Neural cell (in vitro differentiated cells): ENCODE results near the gene TRMU. TPM values are rescaled to one million over a fixed set of nuclear protein-coding genes. Genes with fewer than 3 reads are reported as not detected.
"Not testable (repeated sequence)": the region's sequence is repeated elsewhere in the genome, so short reads cannot be mapped to it uniquely, and the experiment has no call there.

Source experiments
- H2AFZ ChIP-seq: fragments of 200-600, 300-800 bp; sonication (generic), shearing (Covaris generic); 2 replicates; pipeline ENCODE4 v1.6.0; 2014; ENCODE audit warnings: low read depth, mild to moderate bottlenecking, antibody characterized with exemption, low read length, moderate library complexity
- H3F3A ChIP-seq: fragments of 200-600 bp; shearing (Covaris generic); 2 replicates; pipeline ENCODE4 v1.6.1; 2016; ENCODE audit warnings: mild to moderate bottlenecking, moderate library complexity, mixed read lengths, antibody characterized with exemption, low read length; ENCODE audit not compliant: insufficient read depth, poor library complexity, severe bottlenecking
- H3K27ac ChIP-seq: fragments of 200-600, 300-800 bp; sonication (generic), shearing (Covaris generic); 2 replicates; pipeline ENCODE4 v1.5.1; 2014; ENCODE audit warnings: mild to moderate bottlenecking, low read length, moderate library complexity
- H3K27me3 ChIP-seq: fragments of 300-800, 200-600 bp; sonication (generic), shearing (Covaris generic); 2 replicates; pipeline ENCODE4 v1.6.0; 2014; ENCODE audit warnings: mild to moderate bottlenecking, low read depth, low read length, moderate library complexity; ENCODE audit not compliant: insufficient read depth
- H3K36me3 ChIP-seq: fragments of 300-800, 200-600 bp; sonication (generic), shearing (Covaris generic); 2 replicates; pipeline ENCODE4 v1.5.1; 2014; ENCODE audit warnings: mild to moderate bottlenecking, antibody characterized with exemption, low read length, moderate library complexity; ENCODE audit not compliant: insufficient read depth
- H3K4me2 ChIP-seq: fragments of 300-800, 200-600 bp; sonication (generic), shearing (Covaris generic); 2 replicates; pipeline ENCODE4 v1.6.0; 2014; ENCODE audit warnings: mild to moderate bottlenecking, low read length
- H3K4me3 ChIP-seq: fragments of 300-800, 200-600 bp; sonication (generic), shearing (Covaris generic); 2 replicates; pipeline ENCODE4 v1.5.1; 2014; ENCODE audit warnings: mild to moderate bottlenecking, low read length, moderate library complexity
- H3K79me2 ChIP-seq: fragments of 200-600 bp; shearing (Covaris generic); replicated peaks from 2 replicates; pipeline ENCODE4 v1.6.0; 2014; ENCODE audit warnings: mild to moderate bottlenecking, low read length, moderate library complexity; ENCODE audit not compliant: insufficient read depth
- H3K9ac ChIP-seq: fragments of 300-800, 200-600 bp; sonication (generic), shearing (Covaris generic); 2 replicates; pipeline ENCODE4 v1.6.1; 2016; ENCODE audit warnings: mild to moderate bottlenecking, low read length, mixed read lengths
- H3K9me2 ChIP-seq: fragments of 200-600 bp; shearing (Covaris generic); 2 replicates; pipeline ENCODE4 v1.6.1; 2016; ENCODE audit warnings: mild to moderate bottlenecking, low read length, mixed read lengths; ENCODE audit not compliant: insufficient read depth
- H3K9me3 ChIP-seq: fragments of 200-600, 300-800 bp; sonication (generic), shearing (Covaris generic); 2 replicates; pipeline ENCODE4 v1.6.1; 2016; ENCODE audit warnings: mild to moderate bottlenecking, mixed run types, low read length, moderate library complexity, mixed read lengths
- H4K20me1 ChIP-seq: fragments of 200-600 bp; shearing (Covaris generic); 2 replicates; pipeline ENCODE4 v1.6.1; 2016; ENCODE audit warnings: mild to moderate bottlenecking, mixed run types; ENCODE audit not compliant: insufficient read depth
- EZH2 ChIP-seq: fragments of 200-600, 300-800 bp; shearing (Covaris generic), sonication (generic); IDR thresholded peaks from 2 replicates; pipeline ENCODE4 v1.6.1; 2014; ENCODE audit warnings: antibody characterized with exemption, low read length, borderline replicate concordance, mild to moderate bottlenecking; ENCODE audit not compliant: insufficient read depth, poor library complexity, severe bottlenecking
- MXI1 ChIP-seq: fragments of 450-650 bp; conservative IDR thresholded peaks from 2 replicates; pipeline ENCODE4 v1.6.1; 2014; ENCODE audit warnings: antibody characterized with exemption, mild to moderate bottlenecking; ENCODE audit not compliant: poor library complexity, severe bottlenecking
- POLR2AphosphoS5 ChIP-seq: IDR thresholded peaks from 2 replicates; pipeline ENCODE4 v1.6.1; 2012
- RAD21 ChIP-seq: fragments of 450-650 bp; conservative IDR thresholded peaks from 2 replicates; pipeline ENCODE4 v1.6.1; 2014; ENCODE audit warnings: antibody characterized with exemption, mild to moderate bottlenecking, moderate library complexity
- TAF1 ChIP-seq: IDR thresholded peaks from 2 replicates; pipeline ENCODE4 v1.6.1; 2012; ENCODE audit warnings: low read depth
- polyA plus RNA-seq: library from polyadenylated mRNA; depleted of rRNA; stranded (reverse); fragments of >200 nt; gene quantifications from 2 replicates; pipeline ENCODE4 v1.2.3, GENCODE V29; 2014
- TF ChIP-seq, protein P1 (sequence below): IDR thresholded peaks from 2 replicates; pipeline ENCODE4 v1.6.1; 2012; ENCODE audit warnings: borderline replicate concordance

TRMU gene
- polyA plus RNA-seq, 1 donor from 2014 or later: 72.9 TPM

DNA sequence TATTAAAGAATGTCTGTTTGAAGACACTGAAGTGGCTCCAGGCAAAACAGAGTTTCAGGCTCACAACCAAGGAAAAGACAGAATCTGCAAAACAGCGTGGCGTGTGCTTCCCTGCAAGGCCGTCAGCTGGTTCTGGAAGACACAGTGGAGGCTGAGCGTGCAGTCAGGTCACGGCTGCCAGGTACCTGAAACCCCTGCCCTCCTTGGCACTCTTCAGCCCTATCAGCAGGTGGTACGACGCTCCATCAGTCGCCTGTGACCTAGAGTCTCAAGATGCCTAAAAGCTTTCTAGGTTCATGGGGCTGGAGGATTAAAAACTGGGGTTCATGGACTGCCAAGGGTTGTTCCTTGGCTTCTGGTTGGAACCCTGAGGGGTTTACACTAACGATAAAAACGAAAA is 65.9 kb downstream of the TRMU start:
- H3K79me2 ChIP-seq: no peaks in the 10 kb centered on the region
- H3K9ac ChIP-seq: no peak overlapping the region
- H3K9me2 ChIP-seq: no peaks in the 10 kb centered on the region
- H3K27ac ChIP-seq: no peak overlapping the region
- H3K4me3 ChIP-seq: no peak overlapping the region
- H3K4me2 ChIP-seq: no peak overlapping the region
- no peaks in the 10 kb centered on the region for H3K27me3 ChIP-seq
- no peak for TF ChIP-seq MXI1
- TF ChIP-seq, protein P1, sequence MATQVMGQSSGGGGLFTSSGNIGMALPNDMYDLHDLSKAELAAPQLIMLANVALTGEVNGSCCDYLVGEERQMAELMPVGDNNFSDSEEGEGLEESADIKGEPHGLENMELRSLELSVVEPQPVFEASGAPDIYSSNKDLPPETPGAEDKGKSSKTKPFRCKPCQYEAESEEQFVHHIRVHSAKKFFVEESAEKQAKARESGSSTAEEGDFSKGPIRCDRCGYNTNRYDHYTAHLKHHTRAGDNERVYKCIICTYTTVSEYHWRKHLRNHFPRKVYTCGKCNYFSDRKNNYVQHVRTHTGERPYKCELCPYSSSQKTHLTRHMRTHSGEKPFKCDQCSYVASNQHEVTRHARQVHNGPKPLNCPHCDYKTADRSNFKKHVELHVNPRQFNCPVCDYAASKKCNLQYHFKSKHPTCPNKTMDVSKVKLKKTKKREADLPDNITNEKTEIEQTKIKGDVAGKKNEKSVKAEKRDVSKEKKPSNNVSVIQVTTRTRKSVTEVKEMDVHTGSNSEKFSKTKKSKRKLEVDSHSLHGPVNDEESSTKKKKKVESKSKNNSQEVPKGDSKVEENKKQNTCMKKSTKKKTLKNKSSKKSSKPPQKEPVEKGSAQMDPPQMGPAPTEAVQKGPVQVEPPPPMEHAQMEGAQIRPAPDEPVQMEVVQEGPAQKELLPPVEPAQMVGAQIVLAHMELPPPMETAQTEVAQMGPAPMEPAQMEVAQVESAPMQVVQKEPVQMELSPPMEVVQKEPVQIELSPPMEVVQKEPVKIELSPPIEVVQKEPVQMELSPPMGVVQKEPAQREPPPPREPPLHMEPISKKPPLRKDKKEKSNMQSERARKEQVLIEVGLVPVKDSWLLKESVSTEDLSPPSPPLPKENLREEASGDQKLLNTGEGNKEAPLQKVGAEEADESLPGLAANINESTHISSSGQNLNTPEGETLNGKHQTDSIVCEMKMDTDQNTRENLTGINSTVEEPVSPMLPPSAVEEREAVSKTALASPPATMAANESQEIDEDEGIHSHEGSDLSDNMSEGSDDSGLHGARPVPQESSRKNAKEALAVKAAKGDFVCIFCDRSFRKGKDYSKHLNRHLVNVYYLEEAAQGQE: no peak
- no peaks in the 10 kb centered on the region for H3K9me3 ChIP-seq
- H4K20me1 ChIP-seq: no peaks in the 10 kb centered on the region
- no peak overlapping the region for H2AFZ ChIP-seq
- no peaks in the 10 kb centered on the region for H3F3A ChIP-seq
- no peaks in the 10 kb centered on the region for H3K36me3 ChIP-seq

DNA sequence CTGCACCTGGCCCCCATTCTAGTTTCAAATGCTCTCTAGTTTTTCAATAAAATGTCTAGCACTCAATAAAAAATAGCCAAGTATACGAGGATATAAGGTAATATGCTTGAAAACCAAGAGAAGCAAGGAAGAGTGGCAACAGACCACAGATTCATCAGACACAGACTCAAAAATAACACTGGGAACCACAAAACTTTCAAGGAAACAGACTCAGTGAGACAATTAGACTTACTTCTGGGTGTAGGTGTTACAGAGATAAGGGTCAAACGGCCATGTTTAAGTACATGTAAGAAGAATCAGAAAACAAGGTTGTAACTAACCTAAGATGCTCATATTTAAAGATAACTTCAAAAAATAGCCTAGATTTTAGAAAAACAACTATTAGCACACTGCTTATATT is 67.0 kb downstream of the TRMU start:
- Histone ChIP-seq H3F3A (no peaks in the 10 kb centered on the region), H3K9ac (no peak overlapping the region), H3K27me3 (no peaks in the 10 kb centered on the region), H3K79me2 (no peaks in the 10 kb centered on the region), H3K27ac (no peak overlapping the region), H3K4me3 (no peak overlapping the region), H3K36me3 (no peaks in the 10 kb centered on the region), H3K9me3 (no peaks in the 10 kb centered on the region), H3K4me2 (no peak overlapping the region), H3K9me2 (no peaks in the 10 kb centered on the region), H4K20me1 (no peaks in the 10 kb centered on the region), H2AFZ (no peak overlapping the region)
- no peak for TF ChIP-seq MXI1

DNA sequence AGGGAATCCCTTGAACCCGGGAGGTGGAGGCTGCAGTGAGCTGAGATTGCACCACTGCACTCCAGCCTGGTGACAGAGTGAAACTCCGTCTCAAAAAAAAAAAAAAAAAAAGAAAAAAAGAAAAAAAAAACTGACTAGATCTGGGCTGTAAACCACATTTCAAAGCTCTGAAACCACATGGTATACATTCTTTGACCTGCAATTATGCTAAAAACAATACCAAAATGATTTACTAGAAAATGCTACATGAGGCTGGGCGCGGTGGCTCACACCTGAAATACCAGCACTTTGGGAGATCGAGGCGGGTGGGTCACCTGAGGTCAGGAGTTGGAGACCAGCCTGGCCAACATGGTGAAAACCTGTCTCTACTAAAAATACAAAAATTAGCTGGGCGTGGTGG is 68.4 kb downstream of the TRMU start:
- not testable (repeated sequence) for H3K79me2 ChIP-seq, H3K4me3 ChIP-seq, H3K36me3 ChIP-seq, H3K27ac ChIP-seq, H3K27me3 ChIP-seq, H4K20me1 ChIP-seq, H2AFZ ChIP-seq, H3K9me3 ChIP-seq, H3F3A ChIP-seq, H3K4me2 ChIP-seq, H3K9me2 ChIP-seq, H3K9ac ChIP-seq

DNA sequence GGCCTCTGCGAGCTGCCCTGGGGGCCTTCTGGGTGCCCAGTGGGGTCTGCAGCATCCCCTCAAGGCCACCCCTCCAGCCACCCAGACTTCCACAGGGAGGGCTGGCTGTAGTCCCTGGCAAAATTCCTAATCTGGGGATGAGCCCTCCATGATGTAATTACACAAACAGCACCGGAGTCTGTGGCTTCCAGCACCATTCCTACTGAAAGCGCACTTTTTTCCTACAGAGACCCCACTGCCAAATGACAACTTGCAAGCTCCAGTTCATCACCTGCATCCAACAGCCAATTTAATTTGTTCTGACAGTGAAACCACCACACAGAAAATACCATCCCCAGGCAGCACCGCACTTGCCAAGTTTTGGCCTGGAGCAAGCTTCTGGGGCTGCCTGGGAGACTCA is 70.4 kb downstream of the TRMU start:
- H3K27me3 ChIP-seq: no peaks in the 10 kb centered on the region
- H3K9ac ChIP-seq: no peak overlapping the region
- H3K4me2 ChIP-seq: no peak overlapping the region
- H3K9me2 ChIP-seq: no peaks in the 10 kb centered on the region
- H4K20me1 ChIP-seq: no peaks in the 10 kb centered on the region
- TF ChIP-seq RAD21 (no peak), EZH2 (no peak), POLR2AphosphoS5 (no peak), TAF1 (no peak)
- no peak overlapping the region for H3K27ac ChIP-seq
- H3K79me2 ChIP-seq: no peaks in the 10 kb centered on the region
- no peaks in the 10 kb centered on the region for H3K9me3 ChIP-seq
- H3F3A ChIP-seq: no peaks in the 10 kb centered on the region
- no peak overlapping the region for H2AFZ ChIP-seq
- H3K36me3 ChIP-seq: no peaks in the 10 kb centered on the region
- H3K4me3 ChIP-seq: no peak overlapping the region
